HFF-Myc (cell line): ENCODE results near the gene TAF1B.

Experiments used
- DNase-seq: peaks from one replicate; pipeline ENCODE4 v3.0.0-alpha.2; 2011; ENCODE audit warnings: low read depth; ENCODE audit errors: extremely low read depth
- H3K4me3 ChIP-seq: replicated peaks from 2 replicates; pipeline ENCODE4 v1.5.1; 2011; ENCODE audit warnings: low read depth, mild to moderate bottlenecking, control low read depth, low read length
- TF ChIP-seq, protein P1 (sequence below): IDR thresholded peaks from 2 replicates; pipeline ENCODE4 v1.5.1; 2012; ENCODE audit warnings: mild to moderate bottlenecking, low read depth, low read length, control low read depth; ENCODE audit errors: missing control alignments

The TAF1B gene

GRCh38 chr2:9821805-9822445, 21.3 kb upstream of the TAF1B start:
- DNase-seq, result no peak
- TF ChIP-seq, protein P1, sequence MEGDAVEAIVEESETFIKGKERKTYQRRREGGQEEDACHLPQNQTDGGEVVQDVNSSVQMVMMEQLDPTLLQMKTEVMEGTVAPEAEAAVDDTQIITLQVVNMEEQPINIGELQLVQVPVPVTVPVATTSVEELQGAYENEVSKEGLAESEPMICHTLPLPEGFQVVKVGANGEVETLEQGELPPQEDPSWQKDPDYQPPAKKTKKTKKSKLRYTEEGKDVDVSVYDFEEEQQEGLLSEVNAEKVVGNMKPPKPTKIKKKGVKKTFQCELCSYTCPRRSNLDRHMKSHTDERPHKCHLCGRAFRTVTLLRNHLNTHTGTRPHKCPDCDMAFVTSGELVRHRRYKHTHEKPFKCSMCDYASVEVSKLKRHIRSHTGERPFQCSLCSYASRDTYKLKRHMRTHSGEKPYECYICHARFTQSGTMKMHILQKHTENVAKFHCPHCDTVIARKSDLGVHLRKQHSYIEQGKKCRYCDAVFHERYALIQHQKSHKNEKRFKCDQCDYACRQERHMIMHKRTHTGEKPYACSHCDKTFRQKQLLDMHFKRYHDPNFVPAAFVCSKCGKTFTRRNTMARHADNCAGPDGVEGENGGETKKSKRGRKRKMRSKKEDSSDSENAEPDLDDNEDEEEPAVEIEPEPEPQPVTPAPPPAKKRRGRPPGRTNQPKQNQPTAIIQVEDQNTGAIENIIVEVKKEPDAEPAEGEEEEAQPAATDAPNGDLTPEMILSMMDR, result no peak
- H3K4me3 ChIP-seq, result no peak overlapping the region

DNA sequence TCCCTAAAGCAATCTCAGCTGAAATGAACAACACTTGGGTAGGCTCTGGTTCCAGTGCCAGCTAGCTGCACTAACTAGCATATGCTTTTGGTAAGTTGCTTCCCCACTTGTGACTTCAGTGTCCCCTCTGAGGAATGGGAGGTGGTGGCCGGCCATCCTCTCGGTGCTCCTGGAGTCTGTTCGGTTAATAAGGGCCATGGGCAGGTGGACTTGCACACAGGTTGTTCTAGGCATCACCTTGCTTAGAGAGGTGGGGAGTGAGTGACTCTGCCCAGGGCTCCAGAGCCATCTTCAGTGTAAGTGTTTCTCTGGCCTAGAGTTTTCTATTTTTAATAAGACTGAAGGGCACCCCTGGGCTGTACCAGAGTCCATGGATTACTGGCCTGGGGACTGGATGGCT, 18.8 kb upstream of the TAF1B start:
- no peak overlapping the region for H3K4me3 ChIP-seq
- TF ChIP-seq, protein P1, result no peak
- no peak for DNase-seq

DNA sequence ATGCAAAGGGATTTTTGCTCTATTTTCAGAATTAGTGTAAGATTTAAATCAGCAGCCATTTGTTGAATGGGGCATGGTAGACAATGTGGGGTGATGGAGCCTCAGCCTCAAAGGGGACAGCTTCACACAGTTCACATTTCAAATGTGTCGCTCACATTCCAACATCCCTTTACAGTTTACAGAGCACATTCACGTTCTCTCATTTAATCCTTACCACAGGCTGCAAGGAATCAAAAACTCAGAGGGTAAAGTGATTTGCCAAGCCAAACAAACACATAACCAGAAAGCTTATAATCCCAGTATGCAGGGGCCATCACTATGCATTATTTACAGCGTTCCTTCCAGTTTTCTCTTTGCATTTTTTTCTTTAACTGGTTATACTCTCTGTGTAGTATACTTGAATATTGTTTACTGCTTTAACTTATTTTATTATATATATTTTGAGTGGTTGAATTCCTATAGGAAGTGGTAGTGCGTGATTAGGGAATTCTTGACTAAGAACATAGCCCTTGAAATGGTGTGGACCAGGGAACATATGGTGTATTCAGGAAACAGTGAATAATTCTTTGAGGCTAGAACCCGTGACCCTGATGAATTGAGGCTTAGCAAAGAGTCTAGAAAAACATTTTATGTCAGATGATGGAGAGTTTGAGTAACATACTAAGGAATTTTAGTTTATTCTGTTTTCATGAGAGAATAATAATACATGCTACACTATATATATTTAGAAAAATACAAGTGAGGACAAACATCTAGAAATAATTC, 18.1 kb upstream of the TAF1B start:
- no peak for DNase-seq
- TF ChIP-seq, protein P1, result no peak
- no peak overlapping the region for H3K4me3 ChIP-seq

DNA sequence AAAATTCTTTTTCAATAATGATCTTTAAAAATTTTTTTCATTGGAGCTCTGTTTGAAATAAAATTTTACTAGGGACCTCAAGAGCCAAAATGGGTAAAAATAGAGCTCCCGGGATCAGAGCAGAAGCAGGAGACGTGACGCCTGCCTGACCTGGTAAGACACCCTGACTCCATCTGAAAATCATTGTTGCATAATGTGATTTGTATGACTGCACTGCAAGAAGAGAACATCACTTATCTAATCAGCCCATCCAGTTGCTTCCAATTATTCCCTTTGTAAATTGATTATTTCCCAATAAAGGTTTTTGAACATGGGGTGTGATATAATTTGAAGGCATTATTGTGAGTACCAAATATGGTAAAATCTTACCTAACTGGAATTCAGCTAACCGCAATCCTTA, 17.1 kb upstream of the TAF1B start:
- TF ChIP-seq, protein P1, result no peak
- no peak for DNase-seq
- no peak overlapping the region for H3K4me3 ChIP-seq

GRCh38 chr2:9830685-9831410, 12.4 kb upstream of the TAF1B start:
- TF ChIP-seq, protein P1, result no peak
- DNase-seq, result no peak
- no peak overlapping the region for H3K4me3 ChIP-seq

GRCh38 chr2:9831670-9832069, 11.6 kb upstream of the TAF1B start:
- TF ChIP-seq, protein P1, result no peak
- DNase-seq, result no peak

More at GRCh38 chr2:9831670-9832069, 11.6 kb upstream of the TAF1B start:
- H3K4me3 ChIP-seq, result no peak overlapping the region
